Mononuclear cell (primary cell): Measurements from ENCODE around the gene SLC9A1. TPM values are rescaled to one million over a fixed set of nuclear protein-coding genes. Genes with fewer than 3 reads are reported as not detected.

Source experiments
- H3K27me3 ChIP-seq: 2 replicates; pipeline ENCODE4 v1.6.0; 2011; ENCODE audit warnings: low read length, control low read depth; ENCODE audit not compliant: insufficient read depth
- H3K4me1 ChIP-seq: 2 replicates; pipeline ENCODE4 v1.5.1; 2011; ENCODE audit warnings: mild to moderate bottlenecking, low read length, control low read depth; ENCODE audit not compliant: insufficient read depth
- H3K4me3 ChIP-seq: 2 replicates; pipeline ENCODE4 v1.5.1; 2011; ENCODE audit warnings: mild to moderate bottlenecking, low read length, moderate library complexity
- H3K9me3 ChIP-seq: 2 replicates; pipeline ENCODE4 v1.5.1; 2011; ENCODE audit warnings: low read depth, mild to moderate bottlenecking, control low read depth, low read length
- total RNA-seq: library from RNA; depleted of rRNA; stranded (reverse); fragments of >200 nt; gene quantifications from one replicate; pipeline ENCODE4 v1.2.3, GENCODE V29; 2012

Gene SLC9A1
- total RNA-seq, 1 donor, result 6.4 TPM

GRCh38 chr1:27109103-27109822 is 45.7 kb downstream of the SLC9A1 start:
- peaks cover 56% of the 10 kb centered on the region for H3K4me1 ChIP-seq
- H3K9me3 ChIP-seq, result no peaks in the 10 kb centered on the region
- H3K4me3 ChIP-seq, result no peak overlapping the region

GRCh38 chr1:27108588-27108987 is 46.3 kb downstream of the SLC9A1 start:
- H3K4me1 ChIP-seq, result peaks cover 49% of the 10 kb centered on the region
- no peak overlapping the region for H3K4me3 ChIP-seq
- H3K9me3 ChIP-seq, result no peaks in the 10 kb centered on the region
- H3K27me3 ChIP-seq, result no peaks in the 10 kb centered on the region

More at GRCh38 chr1:27109103-27109822, 45.7 kb downstream of the SLC9A1 start:
- H3K27me3 ChIP-seq, result no peaks in the 10 kb centered on the region

GRCh38 chr1:27106561-27107323 is 48.2 kb downstream of the SLC9A1 start:
- no peaks in the 10 kb centered on the region for H3K27me3 ChIP-seq
- no peaks in the 10 kb centered on the region for H3K9me3 ChIP-seq
- H3K4me3 ChIP-seq, result no peak overlapping the region
- H3K4me1 ChIP-seq, result peaks cover 31% of the 10 kb centered on the region

- H3K27me3 ChIP-seq, result no peaks in the 10 kb centered on the region
- peaks cover 21% of the 10 kb centered on the region for H3K4me1 ChIP-seq
- H3K4me3 ChIP-seq, result no peak overlapping the region
- H3K9me3 ChIP-seq, result no peaks in the 10 kb centered on the region
These were observed 49.9 kb downstream of the SLC9A1 start for GRCh38 chr1:27105018-27105417.

GRCh38 chr1:27103498-27103897 is 51.4 kb downstream of the SLC9A1 start:
- H3K9me3 ChIP-seq, result no peaks in the 10 kb centered on the region
- H3K4me3 ChIP-seq, result no peak overlapping the region
- peaks cover 36% of the 10 kb centered on the region for H3K4me1 ChIP-seq
- no peaks in the 10 kb centered on the region for H3K27me3 ChIP-seq

- Histone ChIP-seq H3K27me3 (no peaks in the 10 kb centered on the region), H3K4me3 (no peak overlapping the region), H3K4me1 (peaks cover 42% of the 10 kb centered on the region), H3K9me3 (no peaks in the 10 kb centered on the region)
These were observed 52.0 kb downstream of the SLC9A1 start for GRCh38 chr1:27102707-27103468.

- H3K4me1 ChIP-seq, result peaks cover 45% of the 10 kb centered on the region
- H3K4me3 ChIP-seq, result no peak overlapping the region
These were observed 52.7 kb downstream of the SLC9A1 start for GRCh38 chr1:27102134-27102706.

GRCh38 chr1:27101696-27102095 is 53.2 kb downstream of the SLC9A1 start:
- no peaks in the 10 kb centered on the region for H3K9me3 ChIP-seq
- no peaks in the 10 kb centered on the region for H3K27me3 ChIP-seq
- no peak overlapping the region for H3K4me3 ChIP-seq
- peaks cover 43% of the 10 kb centered on the region for H3K4me1 ChIP-seq

More at GRCh38 chr1:27102134-27102706, 52.7 kb downstream of the SLC9A1 start:
- Histone ChIP-seq H3K9me3 (no peaks in the 10 kb centered on the region), H3K27me3 (no peaks in the 10 kb centered on the region)

- Histone ChIP-seq H3K4me1 (peaks cover 37% of the 10 kb centered on the region), H3K9me3 (no peaks in the 10 kb centered on the region), H3K27me3 (no peaks in the 10 kb centered on the region), H3K4me3 (no peak overlapping the region)
These were observed 53.9 kb downstream of the SLC9A1 start for GRCh38 chr1:27101054-27101491.

GRCh38 chr1:27100335-27101053 is 54.4 kb downstream of the SLC9A1 start:
- Histone ChIP-seq H3K27me3 (no peaks in the 10 kb centered on the region), H3K4me3 (no peak overlapping the region), H3K9me3 (no peaks in the 10 kb centered on the region), H3K4me1 (peaks cover 31% of the 10 kb centered on the region)

- H3K4me3 ChIP-seq, result no peak overlapping the region
- H3K9me3 ChIP-seq, result no peaks in the 10 kb centered on the region
- no peaks in the 10 kb centered on the region for H3K27me3 ChIP-seq
- H3K4me1 ChIP-seq, result peaks cover 28% of the 10 kb centered on the region
These were observed 55.2 kb downstream of the SLC9A1 start for GRCh38 chr1:27099587-27100334.

GRCh38 chr1:27099135-27099586 is 55.8 kb downstream of the SLC9A1 start:
- Histone ChIP-seq H3K27me3 (no peaks in the 10 kb centered on the region), H3K4me1 (peaks cover 28% of the 10 kb centered on the region), H3K4me3 (no peak overlapping the region), H3K9me3 (no peaks in the 10 kb centered on the region)

GRCh38 chr1:27098431-27099134 is 56.3 kb downstream of the SLC9A1 start:
- Histone ChIP-seq H3K4me1 (peaks cover 28% of the 10 kb centered on the region), H3K9me3 (no peaks in the 10 kb centered on the region), H3K4me3 (no peak overlapping the region), H3K27me3 (no peaks in the 10 kb centered on the region)
